ENCODE measurements around the gene GTF2IRD1.
"Not testable (repeated sequence)": the region's sequence is repeated elsewhere in the genome, so short reads cannot be mapped to it uniquely, and the experiment has no call there.

The GTF2IRD1 gene, protein sequence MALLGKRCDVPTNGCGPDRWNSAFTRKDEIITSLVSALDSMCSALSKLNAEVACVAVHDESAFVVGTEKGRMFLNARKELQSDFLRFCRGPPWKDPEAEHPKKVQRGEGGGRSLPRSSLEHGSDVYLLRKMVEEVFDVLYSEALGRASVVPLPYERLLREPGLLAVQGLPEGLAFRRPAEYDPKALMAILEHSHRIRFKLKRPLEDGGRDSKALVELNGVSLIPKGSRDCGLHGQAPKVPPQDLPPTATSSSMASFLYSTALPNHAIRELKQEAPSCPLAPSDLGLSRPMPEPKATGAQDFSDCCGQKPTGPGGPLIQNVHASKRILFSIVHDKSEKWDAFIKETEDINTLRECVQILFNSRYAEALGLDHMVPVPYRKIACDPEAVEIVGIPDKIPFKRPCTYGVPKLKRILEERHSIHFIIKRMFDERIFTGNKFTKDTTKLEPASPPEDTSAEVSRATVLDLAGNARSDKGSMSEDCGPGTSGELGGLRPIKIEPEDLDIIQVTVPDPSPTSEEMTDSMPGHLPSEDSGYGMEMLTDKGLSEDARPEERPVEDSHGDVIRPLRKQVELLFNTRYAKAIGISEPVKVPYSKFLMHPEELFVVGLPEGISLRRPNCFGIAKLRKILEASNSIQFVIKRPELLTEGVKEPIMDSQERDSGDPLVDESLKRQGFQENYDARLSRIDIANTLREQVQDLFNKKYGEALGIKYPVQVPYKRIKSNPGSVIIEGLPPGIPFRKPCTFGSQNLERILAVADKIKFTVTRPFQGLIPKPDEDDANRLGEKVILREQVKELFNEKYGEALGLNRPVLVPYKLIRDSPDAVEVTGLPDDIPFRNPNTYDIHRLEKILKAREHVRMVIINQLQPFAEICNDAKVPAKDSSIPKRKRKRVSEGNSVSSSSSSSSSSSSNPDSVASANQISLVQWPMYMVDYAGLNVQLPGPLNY

GRCh38 chr7:74453322-74454011, at the start of gene GTF2IRD1:
GTF2IRD1 (plus strand) TSS chr7:74453906; CDS start chr7:74508081, 54,175 bp downstream.
- no peaks in the 10 kb centered on the region for H3K36me3 ChIP-seq (ENCODE audit: control insufficient read depth in 1 of 2, insufficient read depth in 2 of 2, low read length in 2 of 2)
- peaks cover 9 to 29% of the 10 kb centered on the region in 2 donors for H3K4me1 ChIP-seq (ENCODE audit: control insufficient read depth in 1 of 2, insufficient read depth in 2 of 2, low read length in 2 of 2)
- H3K4me3 ChIP-seq (ENCODE audit: low read depth in 1 of 2, low read length in 2 of 2): peak within 1 kb of the TSS; percentile 65 to 70
- no peaks in the 10 kb centered on the region for H3K27me3 ChIP-seq (ENCODE audit: control insufficient read depth in 1 of 2, insufficient read depth in 2 of 2, low read length in 2 of 2)
- H3K9ac ChIP-seq (ENCODE audit: low read depth in 1 of 2, low read length in 2 of 2): peak within 1 kb of the TSS; percentile 64 to 74
- H3K9me3 ChIP-seq (ENCODE audit: control insufficient read depth in 1 of 2, low read length in 2 of 2): no peaks in the 10 kb centered on the region
- peak within 1 kb of the TSS; percentile 61 for H3K27ac ChIP-seq (ENCODE audit: low read depth, low read length)

- no peaks in the 10 kb centered on the region for H3K27me3 ChIP-seq (ENCODE audit: control insufficient read depth in 1 of 2, insufficient read depth in 2 of 2, low read length in 2 of 2)
- H3K27ac ChIP-seq (ENCODE audit: low read depth, low read length): no peak overlapping the region
- no peaks in the 10 kb centered on the region for H3K4me1 ChIP-seq (ENCODE audit: control insufficient read depth in 1 of 2, insufficient read depth in 2 of 2, low read length in 2 of 2)
- H3K9me3 ChIP-seq (ENCODE audit: control insufficient read depth in 1 of 2, low read length in 2 of 2): no peaks in the 10 kb centered on the region
- no peak overlapping the region for H3K4me3 ChIP-seq (ENCODE audit: low read depth in 1 of 2, low read length in 2 of 2)
- no peak overlapping the region for H3K9ac ChIP-seq (ENCODE audit: low read depth in 1 of 2, low read length in 2 of 2)
- H3K36me3 ChIP-seq (ENCODE audit: control insufficient read depth in 1 of 2, insufficient read depth in 2 of 2, low read length in 2 of 2): peaks cover 3 to 37% of the 10 kb centered on the region in 2 donors
Observed at GRCh38 chr7:74404388-74404700, 49.4 kb upstream of the GTF2IRD1 start.

GRCh38 chr7:74404741-74405140, 49.0 kb upstream of the GTF2IRD1 start:
- H3K4me1 ChIP-seq (ENCODE audit: control insufficient read depth in 1 of 2, insufficient read depth in 2 of 2, low read length in 2 of 2): no peaks in the 10 kb centered on the region
- H3K27ac ChIP-seq (ENCODE audit: low read depth, low read length): no peak overlapping the region
- no peak overlapping the region for H3K4me3 ChIP-seq (ENCODE audit: low read depth in 1 of 2, low read length in 2 of 2)

GRCh38 chr7:74405191-74405898, 48.4 kb upstream of the GTF2IRD1 start:
- Histone ChIP-seq H3K36me3 (ENCODE audit: control insufficient read depth in 1 of 2, insufficient read depth in 2 of 2, low read length in 2 of 2) (peaks cover 3 to 35% of the 10 kb centered on the region in 2 donors), H3K9ac (ENCODE audit: low read depth in 1 of 2, low read length in 2 of 2) (no peak overlapping the region), H3K4me1 (ENCODE audit: control insufficient read depth in 1 of 2, insufficient read depth in 2 of 2, low read length in 2 of 2) (no peaks in the 10 kb centered on the region), H3K27ac (ENCODE audit: low read depth, low read length) (no peak overlapping the region), H3K4me3 (ENCODE audit: low read depth in 1 of 2, low read length in 2 of 2) (no peak overlapping the region), H3K27me3 (ENCODE audit: control insufficient read depth in 1 of 2, insufficient read depth in 2 of 2, low read length in 2 of 2) (no peaks in the 10 kb centered on the region), H3K9me3 (ENCODE audit: control insufficient read depth in 1 of 2, low read length in 2 of 2) (no peaks in the 10 kb centered on the region)

More at GRCh38 chr7:74404741-74405140, 49.0 kb upstream of the GTF2IRD1 start:
- Histone ChIP-seq H3K36me3 (ENCODE audit: control insufficient read depth in 1 of 2, insufficient read depth in 2 of 2, low read length in 2 of 2) (peaks cover 3 to 37% of the 10 kb centered on the region in 2 donors), H3K9ac (ENCODE audit: low read depth in 1 of 2, low read length in 2 of 2) (no peak overlapping the region), H3K27me3 (ENCODE audit: control insufficient read depth in 1 of 2, insufficient read depth in 2 of 2, low read length in 2 of 2) (no peaks in the 10 kb centered on the region), H3K9me3 (ENCODE audit: control insufficient read depth in 1 of 2, low read length in 2 of 2) (no peaks in the 10 kb centered on the region)

DNA sequence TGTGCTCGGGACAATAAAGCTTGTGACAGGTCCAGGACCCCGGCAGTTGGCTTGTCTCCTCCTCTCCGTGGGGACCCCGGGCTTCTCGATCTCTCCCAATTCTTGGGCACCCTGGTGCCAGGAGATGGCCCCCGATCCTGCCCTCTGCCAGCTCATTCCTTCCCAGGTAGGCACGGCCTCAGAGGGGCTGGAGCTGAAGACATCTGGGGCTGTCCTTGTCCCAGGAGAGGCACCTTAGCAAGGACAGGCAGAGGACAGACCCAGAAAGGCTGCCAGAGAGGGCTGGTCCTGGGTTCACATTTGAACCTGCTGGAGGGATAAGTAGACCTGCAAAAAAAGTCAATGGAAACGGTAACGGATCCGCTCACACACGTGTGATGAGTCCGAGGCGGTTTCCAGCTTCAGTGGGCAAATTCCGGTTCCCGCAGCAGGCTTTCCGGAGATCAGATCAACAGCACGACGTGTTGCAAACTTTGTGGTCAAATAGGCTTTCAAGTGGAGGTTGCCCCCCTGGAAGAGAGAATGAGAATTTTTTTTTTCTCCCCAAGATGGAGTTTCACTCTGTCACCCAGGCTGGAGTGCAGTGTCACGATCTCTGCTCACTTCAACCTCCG, 47.7 kb upstream of the GTF2IRD1 start:
- H3K36me3 ChIP-seq (ENCODE audit: control insufficient read depth in 1 of 2, insufficient read depth in 2 of 2, low read length in 2 of 2): peaks cover 3 to 28% of the 10 kb centered on the region in 2 donors
- no peak overlapping the region for H3K4me3 ChIP-seq (ENCODE audit: low read depth in 1 of 2, low read length in 2 of 2)
- no peak overlapping the region for H3K9ac ChIP-seq (ENCODE audit: low read depth in 1 of 2, low read length in 2 of 2)
- no peaks in the 10 kb centered on the region for H3K9me3 ChIP-seq (ENCODE audit: control insufficient read depth in 1 of 2, low read length in 2 of 2)
- H3K27me3 ChIP-seq (ENCODE audit: control insufficient read depth in 1 of 2, insufficient read depth in 2 of 2, low read length in 2 of 2): no peaks in the 10 kb centered on the region
- H3K27ac ChIP-seq (ENCODE audit: low read depth, low read length): no peak overlapping the region
- no peaks in the 10 kb centered on the region for H3K4me1 ChIP-seq (ENCODE audit: control insufficient read depth in 1 of 2, insufficient read depth in 2 of 2, low read length in 2 of 2)

- Histone ChIP-seq H3K27ac (ENCODE audit: low read depth, low read length) (no peak overlapping the region), H3K9me3 (ENCODE audit: control insufficient read depth in 1 of 2, low read length in 2 of 2) (no peaks in the 10 kb centered on the region), H3K27me3 (ENCODE audit: control insufficient read depth in 1 of 2, insufficient read depth in 2 of 2, low read length in 2 of 2) (no peaks in the 10 kb centered on the region), H3K36me3 (ENCODE audit: control insufficient read depth in 1 of 2, insufficient read depth in 2 of 2, low read length in 2 of 2) (peaks cover 3 to 15% of the 10 kb centered on the region in 2 donors), H3K4me3 (ENCODE audit: low read depth in 1 of 2, low read length in 2 of 2) (no peak overlapping the region), H3K4me1 (ENCODE audit: control insufficient read depth in 1 of 2, insufficient read depth in 2 of 2, low read length in 2 of 2) (no peaks in the 10 kb centered on the region), H3K9ac (ENCODE audit: low read depth in 1 of 2, low read length in 2 of 2) (no peak overlapping the region)
Observed at GRCh38 chr7:74407958-74408357, 45.7 kb upstream of the GTF2IRD1 start.

- H3K4me1 ChIP-seq (ENCODE audit: control insufficient read depth in 1 of 2, insufficient read depth in 2 of 2, low read length in 2 of 2): no peaks in the 10 kb centered on the region
- no peak overlapping the region for H3K9ac ChIP-seq (ENCODE audit: low read depth in 1 of 2, low read length in 2 of 2)
Observed at GRCh38 chr7:74409571-74409970, 44.1 kb upstream of the GTF2IRD1 start.

GRCh38 chr7:74410772-74411171, 42.9 kb upstream of the GTF2IRD1 start:
- Histone ChIP-seq H3K4me1 (ENCODE audit: control insufficient read depth in 1 of 2, insufficient read depth in 2 of 2, low read length in 2 of 2) (no peaks in the 10 kb centered on the region), H3K27ac (ENCODE audit: low read depth, low read length) (no peak overlapping the region)

More at GRCh38 chr7:74409571-74409970, 44.1 kb upstream of the GTF2IRD1 start:
- H3K9me3 ChIP-seq (ENCODE audit: control insufficient read depth in 1 of 2, low read length in 2 of 2): no peaks in the 10 kb centered on the region
- peaks cover 3 to 4% of the 10 kb centered on the region in 2 donors for H3K36me3 ChIP-seq (ENCODE audit: control insufficient read depth in 1 of 2, insufficient read depth in 2 of 2, low read length in 2 of 2)
- no peak overlapping the region for H3K27ac ChIP-seq (ENCODE audit: low read depth, low read length)
- no peaks in the 10 kb centered on the region for H3K27me3 ChIP-seq (ENCODE audit: control insufficient read depth in 1 of 2, insufficient read depth in 2 of 2, low read length in 2 of 2)
- H3K4me3 ChIP-seq (ENCODE audit: low read depth in 1 of 2, low read length in 2 of 2): no peak overlapping the region

DNA sequence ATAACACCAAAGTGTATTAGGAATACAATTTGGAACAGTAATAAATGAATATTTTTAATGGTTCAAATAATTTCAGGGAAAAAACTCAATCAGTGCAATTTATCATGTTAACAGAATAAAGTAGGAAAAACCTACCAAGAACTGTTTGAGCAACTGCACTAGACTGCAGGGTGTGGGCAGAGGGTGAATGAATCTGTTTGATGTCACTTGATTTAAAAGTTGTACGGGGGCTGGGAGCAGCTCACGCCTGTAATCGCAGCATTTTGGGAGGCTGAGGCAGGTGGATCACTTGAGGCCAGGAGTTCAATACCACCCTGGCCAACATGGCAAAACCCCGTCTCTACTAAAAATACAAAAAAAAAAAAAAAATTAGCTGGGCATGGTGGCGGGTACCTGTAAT, 42.1 kb upstream of the GTF2IRD1 start:
- not testable (repeated sequence) for H3K4me3 ChIP-seq (ENCODE audit: low read depth in 1 of 2, low read length in 2 of 2); H3K9ac ChIP-seq (ENCODE audit: low read depth in 1 of 2, low read length in 2 of 2); H3K27me3 ChIP-seq (ENCODE audit: control insufficient read depth in 1 of 2, insufficient read depth in 2 of 2, low read length in 2 of 2); H3K27ac ChIP-seq (ENCODE audit: low read depth, low read length); H3K9me3 ChIP-seq (ENCODE audit: control insufficient read depth in 1 of 2, low read length in 2 of 2); H3K4me1 ChIP-seq (ENCODE audit: control insufficient read depth in 1 of 2, insufficient read depth in 2 of 2, low read length in 2 of 2); H3K36me3 ChIP-seq (ENCODE audit: control insufficient read depth in 1 of 2, insufficient read depth in 2 of 2, low read length in 2 of 2)

More at GRCh38 chr7:74410772-74411171, 42.9 kb upstream of the GTF2IRD1 start:
- no peaks in the 10 kb centered on the region for H3K27me3 ChIP-seq (ENCODE audit: control insufficient read depth in 1 of 2, insufficient read depth in 2 of 2, low read length in 2 of 2)
- no peak overlapping the region for H3K4me3 ChIP-seq (ENCODE audit: low read depth in 1 of 2, low read length in 2 of 2)
- no peaks in the 10 kb centered on the region for H3K36me3 ChIP-seq (ENCODE audit: control insufficient read depth in 1 of 2, insufficient read depth in 2 of 2, low read length in 2 of 2)
- H3K9me3 ChIP-seq (ENCODE audit: control insufficient read depth in 1 of 2, low read length in 2 of 2): no peaks in the 10 kb centered on the region
- H3K9ac ChIP-seq (ENCODE audit: low read depth in 1 of 2, low read length in 2 of 2): no peak overlapping the region

All from duodenal mucosa (tissue), 2 donors.